ENCODE data around the gene PTMS. TPM values are rescaled to one million over a fixed set of nuclear protein-coding genes. Genes with fewer than 3 reads are reported as not detected.

PTMS gene
- total and polyA plus RNA-seq, 2 experiments from 2014 or later = 130 to 238 TPM

DNA sequence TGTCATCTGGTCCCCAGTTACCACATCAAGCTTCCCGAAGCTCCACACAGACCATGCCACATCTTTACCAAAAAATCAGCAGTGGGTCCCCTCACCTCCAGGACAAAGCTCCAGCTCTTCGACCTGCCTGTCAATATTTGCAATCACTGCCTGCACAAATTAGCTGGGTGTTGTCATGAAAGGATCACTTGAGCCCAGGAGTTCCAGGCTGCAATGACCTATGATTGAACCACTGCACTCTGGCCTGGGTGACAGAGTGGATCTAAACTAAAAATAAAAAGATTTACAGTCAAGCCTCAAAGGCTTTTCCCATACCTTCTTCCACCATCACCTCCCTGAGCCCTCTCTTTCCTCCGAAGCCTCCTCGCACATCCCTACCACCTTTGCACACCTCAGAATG, 30.4 kb downstream of the PTMS start:
- 72 to 76% methylated on average over 4 of the region's 4 CpGs for WGBS, 2 experiments (ENCODE audit: low coverage in 1 of 2, low lambda C conversion rate in 2 of 2, missing lambda C conversion rate in 2 of 2)
- no peaks in the 10 kb centered on the region for H3K9me2 ChIP-seq (ENCODE audit: insufficient read depth)
- H3K4me2 ChIP-seq (ENCODE audit: unreplicated experiment) = no peak overlapping the region
- no peak overlapping the region for H3K9ac ChIP-seq
- TF ChIP-seq EZH2 (IDR thresholded peaks at IDR 0.05; ENCODE audit: insufficient read depth, poor library complexity, severe bottlenecking) (no peak), EZH2phosphoT487 (IDR thresholded peaks at IDR 0.05; ENCODE audit: insufficient read depth, low read depth) (no peak)
- no peaks in the 10 kb centered on the region; the same call in 1 of the 2 replicates for H3K27me3 ChIP-seq (replicated peaks; ENCODE audit: insufficient read depth)
- H3F3A ChIP-seq (ENCODE audit: insufficient read depth) = no peaks in the 10 kb centered on the region
- no peaks in the 10 kb centered on the region for H3K4me1 ChIP-seq (ENCODE audit: insufficient read depth)
- in situ Hi-C loops (cut with MboI) = no loop called here
- H2AFZ ChIP-seq = no peak overlapping the region
- H3K4me3 ChIP-seq = no peak overlapping the region
- no peak for DNase-seq
- no peaks in the 10 kb centered on the region for H3K79me2 ChIP-seq (ENCODE audit: insufficient read depth)
- H3K9me3 ChIP-seq (ENCODE audit: low read depth) = no peaks in the 10 kb centered on the region
- H3K27ac ChIP-seq = no peak overlapping the region
- H4K20me1 ChIP-seq (ENCODE audit: insufficient read depth) = no peaks in the 10 kb centered on the region
- H3K36me3 ChIP-seq (ENCODE audit: low read depth) = no peaks in the 10 kb centered on the region

DNA sequence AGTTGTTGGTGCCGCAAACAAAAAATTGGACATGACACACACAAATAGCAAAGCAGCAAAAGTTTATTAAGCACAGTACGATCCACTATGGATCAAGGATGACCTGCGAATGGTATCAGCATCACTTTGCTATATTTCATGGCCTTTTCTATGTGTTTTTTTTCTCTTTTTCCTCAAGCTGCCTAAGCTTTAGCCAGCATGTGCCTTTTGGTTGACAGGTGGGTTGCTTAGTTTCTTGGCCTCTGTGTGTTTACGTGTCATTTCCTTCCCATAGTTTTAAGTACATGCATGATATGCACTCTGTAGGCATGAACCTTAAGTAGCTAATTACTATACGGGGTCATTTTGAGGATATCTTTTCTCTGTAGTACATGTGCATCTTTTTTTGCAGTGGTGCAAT, 33.0 kb downstream of the PTMS start:
- no peak for TF ChIP-seq EZH2 (IDR thresholded peaks at IDR 0.05; ENCODE audit: insufficient read depth, poor library complexity, severe bottlenecking)
- TF ChIP-seq EZH2phosphoT487 (IDR thresholded peaks at IDR 0.05; ENCODE audit: insufficient read depth, low read depth) = no peak
- in situ Hi-C loops (cut with MboI) = no loop called here

DNA sequence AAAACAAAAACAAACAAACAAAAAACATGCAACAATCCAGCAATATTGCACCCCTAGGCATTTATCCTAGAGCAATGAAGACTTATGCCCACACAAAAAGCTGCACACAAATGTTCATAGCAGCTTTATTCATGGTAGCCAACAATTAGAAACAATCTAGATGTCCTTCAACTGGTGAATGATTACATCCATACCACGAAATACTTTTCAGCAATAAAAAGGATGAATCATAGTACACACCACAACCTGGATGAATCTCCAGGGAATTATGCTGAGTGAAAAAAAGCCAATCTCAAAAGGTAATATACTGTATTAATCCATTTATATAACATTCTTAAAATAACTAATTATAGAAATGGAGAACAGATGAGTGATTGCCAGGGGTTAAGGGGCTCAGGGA, 41.0 kb downstream of the PTMS start:
- Histone ChIP-seq H3K4me3 (no peak overlapping the region), H3K4me2 (ENCODE audit: unreplicated experiment) (no peak overlapping the region), H3K27ac (no peak overlapping the region), H3K4me1 (ENCODE audit: insufficient read depth) (no peaks in the 10 kb centered on the region), H3K79me2 (ENCODE audit: insufficient read depth) (no peaks in the 10 kb centered on the region), H3K36me3 (ENCODE audit: low read depth) (no peaks in the 10 kb centered on the region), H3K9me3 (ENCODE audit: low read depth) (no peaks in the 10 kb centered on the region), H4K20me1 (ENCODE audit: insufficient read depth) (no peaks in the 10 kb centered on the region), H3F3A (ENCODE audit: insufficient read depth) (no peaks in the 10 kb centered on the region), H3K9me2 (ENCODE audit: insufficient read depth) (no peaks in the 10 kb centered on the region), H3K9ac (no peak overlapping the region), H3K27me3 (replicated peaks; ENCODE audit: insufficient read depth) (no peaks in the 10 kb centered on the region), H2AFZ (no peak overlapping the region)
- in situ Hi-C loops (cut with MboI) = no loop called here
- no peak for DNase-seq
- TF ChIP-seq EZH2phosphoT487 (IDR thresholded peaks at IDR 0.05; ENCODE audit: insufficient read depth, low read depth) (no peak), EZH2 (IDR thresholded peaks at IDR 0.05; ENCODE audit: insufficient read depth, poor library complexity, severe bottlenecking) (no peak)
- 19 to 24% methylated on average over 1 of the region's 1 CpG for WGBS, 2 experiments (ENCODE audit: low coverage in 1 of 2, low lambda C conversion rate in 2 of 2, missing lambda C conversion rate in 2 of 2)

More for the DNA sequence above, 33.0 kb downstream of the PTMS start:
- H3K4me3 ChIP-seq = no peak overlapping the region
- H4K20me1 ChIP-seq (ENCODE audit: insufficient read depth) = no peaks in the 10 kb centered on the region
- H3K36me3 ChIP-seq (ENCODE audit: low read depth) = no peaks in the 10 kb centered on the region
- no peaks in the 10 kb centered on the region for H3K9me2 ChIP-seq (ENCODE audit: insufficient read depth)
- no peak overlapping the region for H3K27ac ChIP-seq
- H3K4me2 ChIP-seq (ENCODE audit: unreplicated experiment) = no peak overlapping the region
- H3K27me3 ChIP-seq (replicated peaks; ENCODE audit: insufficient read depth) = no peaks in the 10 kb centered on the region
- no peak overlapping the region for H2AFZ ChIP-seq
- H3K4me1 ChIP-seq (ENCODE audit: insufficient read depth) = no peaks in the 10 kb centered on the region
- no peak for DNase-seq
- no peaks in the 10 kb centered on the region for H3F3A ChIP-seq (ENCODE audit: insufficient read depth)
- WGBS, 2 experiments (ENCODE audit: low coverage in 1 of 2, low lambda C conversion rate in 2 of 2, missing lambda C conversion rate in 2 of 2) = 66 to 67% methylated on average over 5 of the region's 5 CpGs
- H3K79me2 ChIP-seq (ENCODE audit: insufficient read depth) = no peaks in the 10 kb centered on the region
- no peaks in the 10 kb centered on the region for H3K9me3 ChIP-seq (ENCODE audit: low read depth)
- no peak overlapping the region for H3K9ac ChIP-seq

DNA sequence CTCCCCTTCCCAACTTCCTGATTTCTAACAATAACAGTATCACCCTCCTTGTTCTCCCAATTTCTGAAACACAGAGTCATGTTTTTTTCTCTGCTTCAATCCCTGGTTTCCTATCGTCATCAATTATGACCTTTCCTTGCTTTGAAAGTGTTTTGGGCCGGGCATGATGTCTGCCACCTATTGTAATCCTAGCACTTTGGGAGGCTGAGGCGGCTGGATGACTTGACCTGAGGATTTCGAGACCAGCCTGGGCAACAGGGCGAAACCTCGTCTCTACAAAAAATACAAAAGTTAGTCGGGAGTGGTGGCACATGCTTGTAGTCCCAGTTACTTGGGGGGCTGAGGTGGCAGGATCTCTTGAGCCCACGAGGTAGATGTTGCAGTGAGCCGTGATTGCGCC, 42.9 kb downstream of the PTMS start:
- Histone ChIP-seq H4K20me1 (ENCODE audit: insufficient read depth) (no peaks in the 10 kb centered on the region), H3K9me3 (ENCODE audit: low read depth) (no peaks in the 10 kb centered on the region), H2AFZ (no peak overlapping the region), H3F3A (ENCODE audit: insufficient read depth) (no peaks in the 10 kb centered on the region), H3K27ac (no peak overlapping the region), H3K9ac (no peak overlapping the region), H3K36me3 (ENCODE audit: low read depth) (no peaks in the 10 kb centered on the region), H3K9me2 (ENCODE audit: insufficient read depth) (no peaks in the 10 kb centered on the region), H3K4me1 (ENCODE audit: insufficient read depth) (no peaks in the 10 kb centered on the region), H3K4me3 (no peak overlapping the region), H3K27me3 (replicated peaks; ENCODE audit: insufficient read depth) (0 out of 2 replicates have a peak, but pooled peaks cover 9% of the 10 kb centered on the region), H3K4me2 (ENCODE audit: unreplicated experiment) (no peak overlapping the region), H3K79me2 (ENCODE audit: insufficient read depth) (no peaks in the 10 kb centered on the region)
- 53% methylated on average over 10 of the region's 10 CpGs for WGBS, 2 experiments (ENCODE audit: low coverage in 1 of 2, low lambda C conversion rate in 2 of 2, missing lambda C conversion rate in 2 of 2)
- no peak for DNase-seq
- in situ Hi-C loops (cut with MboI) = no loop called here
- TF ChIP-seq EZH2phosphoT487 (IDR thresholded peaks at IDR 0.05; ENCODE audit: insufficient read depth, low read depth) (no peak), EZH2 (IDR thresholded peaks at IDR 0.05; ENCODE audit: insufficient read depth, poor library complexity, severe bottlenecking) (no peak)

DNA sequence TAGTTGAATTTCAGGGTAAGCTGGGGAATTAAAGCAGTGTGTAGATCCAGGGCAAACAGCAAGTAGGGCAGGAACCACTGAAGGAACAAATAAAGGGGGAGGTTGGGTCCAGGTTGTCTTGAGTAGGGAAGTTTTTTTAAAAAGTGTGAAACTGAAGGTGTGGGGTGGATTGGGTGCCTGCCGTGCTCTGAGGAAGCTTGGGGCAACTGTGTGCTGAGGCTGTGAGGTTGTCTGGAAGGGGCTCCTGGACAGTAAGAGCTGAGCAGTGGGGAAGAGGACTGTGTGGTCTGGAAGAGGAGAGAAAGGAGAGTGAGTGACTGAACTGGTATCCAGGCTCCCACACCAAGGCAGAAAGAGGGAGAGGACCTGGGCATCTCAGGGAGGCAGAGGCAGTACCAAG, 44.6 kb downstream of the PTMS start:
- H3K4me1 ChIP-seq (ENCODE audit: insufficient read depth) = no peaks in the 10 kb centered on the region
- no peak for DNase-seq
- H2AFZ ChIP-seq = no peak overlapping the region
- no peaks in the 10 kb centered on the region for H3K9me2 ChIP-seq (ENCODE audit: insufficient read depth)
- in situ Hi-C loops (cut with MboI) = no loop called here
- peaks cover 15% of the 10 kb centered on the region; the same call in 1 of the 2 replicates for H3K27me3 ChIP-seq (replicated peaks; ENCODE audit: insufficient read depth)
- H3K9ac ChIP-seq = no peak overlapping the region
- H3K79me2 ChIP-seq (ENCODE audit: insufficient read depth) = no peaks in the 10 kb centered on the region
- 96 to 100% methylated on average over 1 of the region's 1 CpG for WGBS, 2 experiments (ENCODE audit: low coverage in 1 of 2, low lambda C conversion rate in 2 of 2, missing lambda C conversion rate in 2 of 2)
- no peaks in the 10 kb centered on the region for H3K36me3 ChIP-seq (ENCODE audit: low read depth)
- no peak for TF ChIP-seq EZH2 (IDR thresholded peaks at IDR 0.05; ENCODE audit: insufficient read depth, poor library complexity, severe bottlenecking)
- no peak for TF ChIP-seq EZH2phosphoT487 (IDR thresholded peaks at IDR 0.05; ENCODE audit: insufficient read depth, low read depth)
- no peaks in the 10 kb centered on the region for H4K20me1 ChIP-seq (ENCODE audit: insufficient read depth)
- no peak overlapping the region for H3K4me2 ChIP-seq (ENCODE audit: unreplicated experiment)
- H3K27ac ChIP-seq = no peak overlapping the region
- H3K9me3 ChIP-seq (ENCODE audit: low read depth) = no peaks in the 10 kb centered on the region
- H3K4me3 ChIP-seq = no peak overlapping the region
- H3F3A ChIP-seq (ENCODE audit: insufficient read depth) = no peaks in the 10 kb centered on the region

Measured in GM23248 (cell line).